ENCODE measurements around the gene CXCL16. TPM values are rescaled to one million over a fixed set of nuclear protein-coding genes. Genes with fewer than 3 reads are reported as not detected.

The CXCL16 gene
- total RNA-seq, 2 donors from 2014 or later = 2.7 to 6.7 TPM

DNA sequence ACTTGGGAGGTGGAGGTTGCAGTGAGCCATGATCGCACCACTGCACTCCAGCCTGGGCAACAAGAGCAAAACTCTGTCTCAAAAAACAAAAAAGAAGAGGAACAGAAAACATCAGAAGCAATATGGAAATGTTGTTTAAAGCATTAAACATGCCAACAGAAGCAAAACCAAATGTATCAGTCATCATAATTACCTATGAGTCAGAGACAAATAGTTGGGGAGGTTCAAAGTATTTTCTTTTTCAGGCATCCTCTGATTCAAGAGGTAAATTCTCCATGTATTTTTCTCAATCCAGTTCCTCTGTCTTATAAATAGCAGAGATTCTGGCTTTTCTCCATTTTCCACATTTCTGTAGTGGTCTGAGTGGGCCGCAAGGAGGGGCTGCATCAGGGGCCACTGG, 29.9 kb upstream of the CXCL16 start:
- no peak for ATAC-seq (replicated peaks)
- H3K27me3 Mint-ChIP-seq = peaks cover 11% of the 10 kb centered on the region
- H3K36me3 Mint-ChIP-seq (ENCODE audit: low read depth) = no peaks in the 10 kb centered on the region
- no peaks in the 10 kb centered on the region for H3K9me3 Mint-ChIP-seq
- peaks cover 6% of the 10 kb centered on the region for H3K4me1 Mint-ChIP-seq
- no peak overlapping the region for H3K4me3 Mint-ChIP-seq
- H3K27ac Mint-ChIP-seq = no peak overlapping the region

DNA sequence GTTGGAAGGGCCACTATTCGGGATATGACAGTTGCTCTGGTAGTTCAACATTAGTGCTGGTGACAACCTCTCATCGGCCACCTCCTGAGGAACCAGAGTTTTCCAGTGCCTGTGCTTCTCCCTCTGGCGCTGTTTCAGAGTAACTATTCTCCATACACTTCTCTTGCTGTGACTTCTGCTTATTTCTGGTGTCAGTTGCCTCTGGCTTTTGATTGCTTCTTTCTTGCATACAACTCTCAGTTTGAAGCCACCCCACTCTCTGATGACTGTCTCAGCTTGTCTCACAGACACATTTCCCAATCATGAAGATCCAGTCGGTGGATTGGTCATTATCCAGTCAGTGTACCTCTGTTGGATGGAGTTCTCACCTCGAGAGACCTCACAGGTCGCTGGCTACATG, 28.6 kb upstream of the CXCL16 start:
- no peaks in the 10 kb centered on the region for H3K9me3 Mint-ChIP-seq

DNA sequence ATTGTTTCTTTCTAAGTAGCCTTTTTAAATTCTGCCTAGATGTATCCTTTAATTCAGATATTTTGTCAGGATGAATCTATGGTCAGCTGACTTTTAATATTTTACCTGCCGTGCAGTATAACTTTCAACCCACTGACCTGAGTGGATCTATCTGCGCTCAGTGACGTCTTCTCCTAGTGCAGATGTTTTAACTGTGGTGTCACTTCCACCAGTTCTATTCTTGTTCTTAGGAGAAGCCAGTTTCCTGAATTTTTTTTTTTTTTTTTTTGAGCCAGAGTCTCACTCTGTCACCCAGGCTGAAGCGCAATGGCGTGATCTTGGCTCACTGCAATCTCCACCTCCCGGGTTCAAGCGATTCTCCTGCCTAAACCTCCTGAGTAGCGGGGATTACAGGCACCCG, 27.0 kb upstream of the CXCL16 start:
- H3K4me1 Mint-ChIP-seq = peaks cover 3% of the 10 kb centered on the region
- no peaks in the 10 kb centered on the region for H3K9me3 Mint-ChIP-seq
- no peaks in the 10 kb centered on the region for H3K36me3 Mint-ChIP-seq (ENCODE audit: low read depth)
- no peak overlapping the region for H3K4me3 Mint-ChIP-seq
- H3K27me3 Mint-ChIP-seq = peaks cover 6% of the 10 kb centered on the region
- no peak for ATAC-seq (replicated peaks)
- H3K27ac Mint-ChIP-seq = no peak overlapping the region

More for the DNA sequence above, 28.6 kb upstream of the CXCL16 start:
- Mint-ChIP-seq H3K27ac (no peak overlapping the region), H3K36me3 (ENCODE audit: low read depth) (no peaks in the 10 kb centered on the region), H3K27me3 (peaks cover 8% of the 10 kb centered on the region), H3K4me1 (peaks cover 6% of the 10 kb centered on the region), H3K4me3 (no peak overlapping the region)
- ATAC-seq (replicated peaks) = no peak

DNA sequence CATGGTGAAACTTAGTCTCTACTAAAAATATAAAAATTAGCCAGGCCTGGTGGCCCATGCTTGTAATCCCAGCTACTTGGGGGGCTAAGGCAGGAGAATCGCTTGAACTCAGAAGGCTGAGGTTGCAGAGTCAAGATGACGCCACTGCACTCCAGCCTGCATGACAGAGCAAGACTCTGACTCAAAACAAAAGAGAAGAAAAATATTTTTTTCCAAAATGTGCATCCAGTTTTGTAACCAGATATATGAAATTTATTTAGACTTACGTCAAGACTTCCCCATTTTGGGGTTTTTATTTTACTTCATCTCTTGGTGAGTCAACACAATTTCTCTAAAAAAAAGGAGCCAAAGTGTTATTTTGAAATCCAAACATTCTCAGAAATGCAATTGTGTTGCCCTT, 26.5 kb upstream of the CXCL16 start:
- no peaks in the 10 kb centered on the region for H3K4me1 Mint-ChIP-seq
- no peak for ATAC-seq (replicated peaks)
- no peak overlapping the region for H3K27ac Mint-ChIP-seq
- H3K36me3 Mint-ChIP-seq (ENCODE audit: low read depth) = no peaks in the 10 kb centered on the region
- no peak overlapping the region for H3K4me3 Mint-ChIP-seq
- no peaks in the 10 kb centered on the region for H3K9me3 Mint-ChIP-seq
- H3K27me3 Mint-ChIP-seq = peaks cover 4% of the 10 kb centered on the region

DNA sequence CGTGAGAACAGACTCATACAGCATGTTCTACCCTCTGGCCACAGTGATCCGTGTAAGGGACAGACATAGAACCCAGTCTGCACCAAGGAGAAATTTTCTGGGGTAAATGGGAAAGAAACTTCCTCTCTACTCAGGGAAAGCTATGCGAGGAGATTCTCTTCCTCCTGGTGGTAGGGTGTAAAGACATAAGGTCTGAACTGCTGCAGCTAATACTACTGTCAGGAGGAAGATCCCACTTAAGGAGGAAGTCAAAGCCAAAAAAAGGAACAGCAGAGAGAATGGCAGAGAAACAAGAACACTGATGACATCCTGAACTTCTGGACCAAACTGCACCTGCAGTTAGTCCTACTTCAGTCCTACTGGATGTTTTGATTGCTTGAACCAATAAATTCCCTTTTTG, 24.9 kb upstream of the CXCL16 start:
- Mint-ChIP-seq H3K27ac (no peak overlapping the region), H3K4me3 (no peak overlapping the region), H3K9me3 (no peaks in the 10 kb centered on the region), H3K36me3 (ENCODE audit: low read depth) (no peaks in the 10 kb centered on the region), H3K4me1 (no peaks in the 10 kb centered on the region), H3K27me3 (peaks cover 4% of the 10 kb centered on the region)
- no peak for ATAC-seq (replicated peaks)

DNA sequence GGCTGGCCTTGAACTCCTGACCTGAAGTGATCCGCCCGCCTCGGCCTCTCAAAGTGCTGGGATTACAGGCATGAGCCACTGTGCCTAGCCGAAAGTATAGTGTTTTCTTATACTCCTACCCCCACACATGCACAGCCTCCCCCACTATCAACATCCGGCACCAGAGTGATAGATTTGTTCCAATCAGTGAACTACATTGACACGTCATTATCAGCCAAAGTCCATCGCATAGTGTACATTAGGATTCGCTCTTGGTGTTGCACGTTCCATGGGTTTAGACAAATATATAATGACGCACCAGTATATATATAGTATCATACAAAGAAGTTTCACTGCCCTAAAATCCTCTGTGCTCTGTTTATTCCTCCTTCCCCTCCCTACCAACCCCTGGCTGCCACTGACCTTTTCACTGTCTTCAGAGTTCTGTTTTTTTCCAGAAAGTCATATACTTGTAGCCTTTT, 20.1 kb upstream of the CXCL16 start:
- Mint-ChIP-seq H3K36me3 (ENCODE audit: low read depth) (no peaks in the 10 kb centered on the region), H3K27me3 (peaks cover 8% of the 10 kb centered on the region), H3K4me3 (no peak overlapping the region), H3K4me1 (no peaks in the 10 kb centered on the region), H3K9me3 (no peaks in the 10 kb centered on the region), H3K27ac (no peak overlapping the region)
- ATAC-seq (replicated peaks) = no peak

DNA sequence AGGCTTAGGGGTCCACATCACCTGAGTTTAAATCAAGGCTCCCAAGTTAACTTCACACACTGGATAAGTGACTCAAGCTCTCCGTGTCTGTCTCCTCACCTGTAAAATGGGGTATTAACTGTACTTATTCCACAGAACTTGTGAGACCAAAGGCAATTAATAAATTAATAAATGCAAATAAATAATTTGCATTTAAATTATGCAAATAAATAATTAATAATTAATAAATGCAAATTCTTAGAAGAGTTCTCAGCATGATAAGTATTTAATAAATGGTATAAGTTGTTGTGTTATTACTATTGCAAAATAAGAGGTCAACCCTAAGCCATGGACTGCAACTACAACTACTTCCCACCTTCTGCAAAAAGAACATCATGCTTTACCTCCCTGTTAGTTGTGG, 13.7 kb upstream of the CXCL16 start:
- H3K4me1 Mint-ChIP-seq = no peaks in the 10 kb centered on the region
- no peaks in the 10 kb centered on the region for H3K36me3 Mint-ChIP-seq (ENCODE audit: low read depth)
- H3K9me3 Mint-ChIP-seq = no peaks in the 10 kb centered on the region
- no peak overlapping the region for H3K27ac Mint-ChIP-seq
- peaks cover 18% of the 10 kb centered on the region for H3K27me3 Mint-ChIP-seq
- no peak overlapping the region for H3K4me3 Mint-ChIP-seq
- ATAC-seq (replicated peaks) = no peak

DNA sequence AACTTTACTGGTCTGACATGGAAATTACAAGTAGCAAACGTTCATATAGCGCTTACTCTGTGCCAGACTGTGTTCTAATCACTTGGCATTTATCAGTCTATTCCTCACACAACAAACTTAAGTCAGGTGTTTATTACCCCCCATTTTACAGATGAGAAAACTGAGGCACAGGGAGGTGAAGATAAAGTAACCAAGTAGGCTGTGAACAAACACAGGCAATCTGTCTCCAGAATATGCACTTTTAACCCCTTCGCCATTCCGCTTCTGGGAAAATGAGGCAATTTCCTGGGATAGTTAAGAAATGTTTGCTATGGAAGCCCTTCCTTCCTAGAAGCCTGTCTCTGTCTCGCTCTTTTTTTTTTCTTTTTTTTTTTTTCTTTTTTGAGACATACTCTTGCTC, 12.2 kb upstream of the CXCL16 start:
- ATAC-seq (replicated peaks) = no peak
- peaks cover 18% of the 10 kb centered on the region for H3K27me3 Mint-ChIP-seq
- no peaks in the 10 kb centered on the region for H3K36me3 Mint-ChIP-seq (ENCODE audit: low read depth)

DNA sequence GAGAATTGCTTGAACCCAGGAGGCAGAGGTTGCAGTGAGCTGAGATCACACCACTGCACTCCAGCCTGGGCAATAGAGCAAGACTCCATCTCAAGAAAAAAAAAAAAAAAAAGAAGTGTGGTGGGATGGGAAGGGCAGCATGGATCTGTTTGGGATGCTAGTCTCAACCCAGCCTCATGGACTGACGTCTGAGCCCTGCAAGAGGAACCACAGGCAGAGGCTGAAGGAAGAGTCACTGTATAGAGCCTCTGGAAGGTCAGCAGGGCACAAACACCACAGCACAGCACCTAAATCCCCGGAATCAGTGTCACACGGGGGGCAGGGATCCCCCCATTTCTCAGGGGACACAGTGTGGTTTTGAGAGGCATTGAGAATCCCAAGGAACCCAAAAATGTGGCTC, 10.9 kb upstream of the CXCL16 start:
- peaks cover 6% of the 10 kb centered on the region for H3K4me1 Mint-ChIP-seq
- no peak overlapping the region for H3K4me3 Mint-ChIP-seq
- no peaks in the 10 kb centered on the region for H3K9me3 Mint-ChIP-seq
- H3K36me3 Mint-ChIP-seq (ENCODE audit: low read depth) = no peaks in the 10 kb centered on the region
- H3K27ac Mint-ChIP-seq = no peak overlapping the region
- H3K27me3 Mint-ChIP-seq = peaks cover 18% of the 10 kb centered on the region
- no peak for ATAC-seq (replicated peaks)

More for the DNA sequence above, 12.2 kb upstream of the CXCL16 start:
- Mint-ChIP-seq H3K27ac (no peak overlapping the region), H3K4me1 (peaks cover 6% of the 10 kb centered on the region), H3K4me3 (no peak overlapping the region), H3K9me3 (no peaks in the 10 kb centered on the region)

DNA sequence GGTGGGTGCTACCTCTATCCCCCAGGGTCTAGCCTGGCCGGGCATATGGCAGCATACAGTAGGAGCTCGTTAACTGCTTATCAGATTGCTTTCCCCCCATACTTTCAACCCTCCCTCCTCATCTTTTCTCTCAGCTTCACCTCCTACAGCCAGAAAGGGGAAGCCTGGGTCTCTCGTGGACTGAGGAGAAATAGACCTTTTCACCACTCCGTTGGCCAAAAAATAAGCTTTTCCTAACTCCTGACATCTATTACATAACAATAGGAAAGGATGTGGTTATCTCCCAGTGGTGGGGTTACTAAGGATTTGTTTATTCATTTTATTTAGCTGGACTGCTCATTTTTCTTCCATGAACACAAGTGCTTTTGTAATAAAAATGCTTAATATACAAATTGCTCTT, 9.0 kb upstream of the CXCL16 start:
- Mint-ChIP-seq H3K4me1 (peaks cover 6% of the 10 kb centered on the region), H3K27me3 (peaks cover 6% of the 10 kb centered on the region), H3K4me3 (peak overlapping the region; percentile 63), H3K27ac (no peak overlapping the region), H3K9me3 (no peaks in the 10 kb centered on the region), H3K36me3 (ENCODE audit: low read depth) (no peaks in the 10 kb centered on the region)
- ATAC-seq (replicated peaks) = no peak

DNA sequence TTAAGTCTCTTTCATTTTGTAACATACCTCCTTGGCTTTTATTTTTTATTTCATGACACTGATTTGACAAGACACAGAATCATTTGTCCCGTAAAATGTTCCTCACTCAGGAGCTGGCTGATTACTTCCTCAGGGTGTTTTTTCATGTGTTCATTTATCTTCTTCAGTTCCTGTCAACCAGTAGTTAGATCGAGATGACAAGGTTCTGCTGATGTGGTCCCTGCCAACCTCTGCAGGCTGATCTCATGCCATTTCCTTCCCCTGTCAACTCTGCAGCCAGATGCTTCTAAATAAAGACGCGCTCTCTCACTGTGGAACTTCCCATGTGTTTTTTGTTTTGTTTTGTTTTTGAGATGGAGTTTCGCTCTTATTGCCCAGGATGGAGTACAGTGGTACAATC, 8.1 kb upstream of the CXCL16 start:
- peaks cover 6% of the 10 kb centered on the region for H3K4me1 Mint-ChIP-seq
- peak overlapping the region; percentile 63 for H3K4me3 Mint-ChIP-seq
- no peaks in the 10 kb centered on the region for H3K36me3 Mint-ChIP-seq (ENCODE audit: low read depth)
- ATAC-seq (replicated peaks) = peak; percentile 75
- H3K9me3 Mint-ChIP-seq = no peaks in the 10 kb centered on the region
- H3K27ac Mint-ChIP-seq = peak overlapping the region; percentile 22
- H3K27me3 Mint-ChIP-seq = peaks cover 4% of the 10 kb centered on the region

DNA sequence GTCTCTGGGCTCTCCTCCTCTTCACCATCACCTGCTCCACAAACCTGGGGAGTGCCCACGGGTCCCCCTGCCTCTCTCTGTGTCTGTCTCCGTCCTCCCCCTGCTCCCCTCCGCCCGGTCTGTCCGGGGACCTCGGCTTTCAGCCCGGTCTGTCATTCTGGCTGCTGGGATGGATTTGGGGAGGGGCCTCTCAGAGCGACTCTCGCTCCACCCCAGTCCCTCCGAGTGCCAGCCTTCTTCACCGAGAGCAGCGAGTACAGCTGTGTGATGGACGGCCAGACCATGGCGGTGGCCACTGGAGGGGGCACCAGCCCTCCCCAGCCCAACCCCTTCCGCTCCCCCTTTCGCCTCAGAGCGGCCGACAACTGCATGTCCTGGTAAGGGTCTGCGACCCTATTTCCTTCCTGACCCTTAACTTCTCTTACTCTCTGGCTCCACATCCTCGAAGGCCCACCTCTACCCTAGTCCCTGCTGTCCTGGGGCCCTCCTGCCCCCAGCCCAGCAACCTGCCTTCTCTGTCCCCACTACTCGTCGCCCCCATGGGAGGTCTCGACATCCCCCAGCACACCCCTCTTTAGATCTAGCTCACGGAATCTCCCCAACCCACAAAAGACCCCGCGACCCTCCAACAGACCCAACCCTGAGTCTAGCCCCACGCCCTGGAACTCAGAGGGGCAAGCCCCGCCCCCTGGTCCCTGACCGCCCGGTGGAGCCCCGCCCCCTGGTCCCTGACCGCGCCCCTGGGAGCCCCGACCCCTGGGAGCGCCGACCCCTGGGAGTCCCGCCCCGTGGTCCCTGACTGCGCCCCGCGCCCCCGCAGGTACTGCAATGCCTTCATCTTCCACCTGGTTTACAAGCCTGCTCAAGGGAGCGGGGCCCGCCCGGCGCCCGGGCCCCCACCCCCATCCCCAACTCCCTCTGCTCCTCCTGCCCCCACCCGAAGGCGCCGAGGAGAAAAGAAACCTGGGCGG, 5.6 kb upstream of the CXCL16 start:
- no peaks in the 10 kb centered on the region for H3K36me3 Mint-ChIP-seq (ENCODE audit: low read depth)
- no peaks in the 10 kb centered on the region for H3K9me3 Mint-ChIP-seq
- H3K4me3 Mint-ChIP-seq = no peak overlapping the region
- peaks cover 10% of the 10 kb centered on the region for H3K4me1 Mint-ChIP-seq
- H3K27me3 Mint-ChIP-seq = peaks cover 7% of the 10 kb centered on the region
- no peak overlapping the region for H3K27ac Mint-ChIP-seq
- no peak for ATAC-seq (replicated peaks)

DNA sequence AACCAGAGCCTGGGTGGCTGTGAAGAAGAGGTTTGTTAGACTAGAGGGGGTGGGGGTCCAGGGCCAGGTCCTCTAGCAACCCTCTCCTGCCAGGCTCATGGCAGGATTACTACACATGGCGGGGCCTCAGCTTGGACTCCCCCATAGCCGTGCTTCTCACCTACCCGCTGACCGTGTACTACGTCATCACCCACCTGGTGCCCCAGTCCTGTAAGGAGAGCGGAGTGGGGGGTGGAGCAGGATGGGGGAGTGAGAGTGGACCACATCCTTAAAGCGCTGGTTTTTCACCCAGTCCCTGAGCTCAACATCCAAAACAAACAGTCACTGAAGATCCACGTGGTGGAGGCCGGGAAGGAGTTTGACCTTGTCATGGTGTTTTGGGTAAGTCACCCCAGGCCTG, 4.2 kb upstream of the CXCL16 start:
- Mint-ChIP-seq H3K27me3 (peaks cover 10% of the 10 kb centered on the region), H3K9me3 (no peaks in the 10 kb centered on the region), H3K4me3 (no peak overlapping the region), H3K36me3 (ENCODE audit: low read depth) (no peaks in the 10 kb centered on the region), H3K27ac (no peak overlapping the region), H3K4me1 (peaks cover 13% of the 10 kb centered on the region)
- no peak for ATAC-seq (replicated peaks)

DNA sequence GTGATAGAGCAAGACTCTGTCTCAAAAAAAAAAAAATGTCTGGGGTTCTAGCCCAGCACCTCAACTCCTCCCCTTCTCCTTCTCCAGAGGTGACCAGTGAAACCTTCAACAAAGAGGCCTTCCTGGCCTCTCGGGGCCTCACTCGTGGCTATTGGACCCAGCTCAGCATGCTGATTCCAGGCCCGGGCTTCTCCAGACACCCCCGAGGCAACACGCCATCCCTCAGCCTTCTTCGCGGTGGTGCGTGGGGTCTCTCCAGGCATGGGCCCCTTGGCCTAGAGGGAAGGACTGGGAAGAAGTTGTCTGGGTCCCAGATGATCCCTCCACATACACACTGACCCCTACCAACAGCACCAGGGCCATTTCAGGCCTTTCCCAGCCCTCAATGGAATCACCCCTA, 3.5 kb upstream of the CXCL16 start:
- no peaks in the 10 kb centered on the region for H3K9me3 Mint-ChIP-seq
- peaks cover 17% of the 10 kb centered on the region for H3K4me1 Mint-ChIP-seq
- no peak overlapping the region for H3K4me3 Mint-ChIP-seq
- ATAC-seq (replicated peaks) = no peak
- no peaks in the 10 kb centered on the region for H3K36me3 Mint-ChIP-seq (ENCODE audit: low read depth)
- H3K27me3 Mint-ChIP-seq = peaks cover 10% of the 10 kb centered on the region
- no peak overlapping the region for H3K27ac Mint-ChIP-seq

DNA sequence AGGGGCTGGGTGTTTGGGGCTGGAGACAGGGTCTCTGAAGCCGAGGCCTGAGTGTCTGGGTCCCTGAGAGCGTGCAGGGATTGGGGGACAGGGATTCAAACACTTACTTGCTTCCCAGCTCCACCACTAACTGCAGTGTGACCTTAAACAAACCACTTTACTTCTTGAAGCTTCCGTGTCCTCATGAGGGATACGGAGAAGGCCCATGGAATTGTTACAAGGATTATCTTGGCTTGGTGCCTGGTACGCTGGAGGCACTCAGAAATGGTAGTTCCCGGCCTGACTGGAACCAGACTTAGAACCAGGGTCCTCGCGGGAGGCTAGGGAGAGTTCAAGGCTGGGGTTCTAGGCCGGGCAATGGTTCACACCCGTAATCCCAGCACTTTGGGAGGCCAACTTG, 2.9 kb upstream of the CXCL16 start:
- Mint-ChIP-seq H3K4me3 (no peak overlapping the region), H3K27me3 (peaks cover 10% of the 10 kb centered on the region), H3K27ac (no peak overlapping the region), H3K9me3 (no peaks in the 10 kb centered on the region), H3K4me1 (peaks cover 12% of the 10 kb centered on the region), H3K36me3 (ENCODE audit: low read depth) (no peaks in the 10 kb centered on the region)
- no peak for ATAC-seq (replicated peaks)
